Neural progenitor cell (in vitro differentiated cells): ENCODE results near the gene RPTOR.

Experiments
- CTCF ChIP-seq: fragments of 200-600 bp; sonication (generic); IDR thresholded peaks from 2 replicates; pipeline ENCODE4 v1.5.1; 2017; ENCODE audit warnings: antibody characterized with exemption, mild to moderate bottlenecking
- EZH2 ChIP-seq: fragments of 200-600 bp; sonication (generic); IDR thresholded peaks from 2 replicates; pipeline ENCODE4 v1.6.1; 2017; ENCODE audit warnings: antibody characterized with exemption, mild to moderate bottlenecking, moderate library complexity
- EZH2phosphoT487 ChIP-seq: fragments of 200-600 bp; sonication (generic); IDR thresholded peaks from 2 replicates; pipeline ENCODE4 v1.6.1; 2017; ENCODE audit warnings: antibody characterized with exemption

DNA sequence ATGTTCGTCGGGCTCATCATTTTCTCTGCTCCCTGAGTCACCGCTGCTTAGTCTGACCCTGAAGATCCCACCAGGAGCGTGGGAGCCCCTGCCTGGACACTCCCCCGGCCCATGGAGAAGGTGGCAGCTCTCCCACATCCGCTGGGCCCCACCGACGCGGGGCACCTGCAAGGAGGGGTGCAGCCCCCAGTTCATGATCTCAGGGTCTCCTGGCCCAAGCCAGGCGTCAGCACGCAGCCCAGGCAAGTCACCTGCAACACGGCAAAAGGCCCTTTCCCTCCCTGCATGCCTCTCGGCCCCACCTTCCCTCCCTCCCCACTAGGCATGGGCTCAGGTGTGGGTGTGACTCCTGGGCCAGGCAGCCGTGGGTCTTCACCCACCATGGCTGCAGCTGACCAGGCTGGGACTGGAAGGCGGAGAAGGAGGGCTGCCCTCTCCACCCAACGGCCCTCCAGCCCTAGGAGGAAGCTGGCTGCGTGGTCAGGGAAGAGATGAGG, 437.3 kb downstream of the RPTOR start:
- TF ChIP-seq EZH2, result no peak
- TF ChIP-seq EZH2phosphoT487, result no peak
- no peak for TF ChIP-seq CTCF
